ENCODE measurements around the gene EFCAB9.

GRCh38 chr5:172211676-172212075, 17.7 kb downstream of the EFCAB9 start:
- no peak for TF ChIP-seq CTCF (IDR thresholded peaks at IDR 0.05)
- TF ChIP-seq EZH2phosphoT487 (IDR thresholded peaks at IDR 0.05) = no peak

All from neural progenitor cell (in vitro differentiated cells).